ENCODE data around the gene CTNNA2. TPM values are rescaled to one million over a fixed set of nuclear protein-coding genes. Genes with fewer than 3 reads are reported as not detected.

The CTNNA2 gene
- polyA plus RNA-seq, 1 of the 3 experiments (the other 2 are of a cell fraction) = 0.30 TPM

GRCh38 chr2:80164375-80164774 is 651.5 kb downstream of the CTNNA2 start:
- POLR2A ChIA-PET = no interaction called here
- CTCF ChIA-PET = no interaction called here
- 40% methylated on average over 1 of the region's 1 CpG for WGBS (ENCODE audit: low lambda C conversion rate)
- no peaks in the 10 kb centered on the region; a peak in 1 of 4 replicates for H3K4me1 ChIP-seq (ENCODE audit: control insufficient read depth in 1 of 2, insufficient read depth in 2 of 2, low read depth in 1 of 2, low read length in 1 of 2)
- no peak overlapping the region for H3K4me2 ChIP-seq
- no peak overlapping the region for H3K27ac ChIP-seq (ENCODE audit: low read depth in 2 of 2, low read length in 1 of 2)
- H3K4me3 ChIP-seq (ENCODE audit: low read depth in 2 of 2, low read length in 1 of 2) = no peak overlapping the region
- no peak overlapping the region for H2AFZ ChIP-seq (ENCODE audit: low read depth)
- no peaks in the 10 kb centered on the region for H3F3A ChIP-seq (replicated peaks; ENCODE audit: insufficient read depth)
- H3K9ac ChIP-seq = no peak overlapping the region
- H3K9me2 ChIP-seq = no peaks in the 10 kb centered on the region
- H3K36me3 ChIP-seq (replicated peaks in 1 of 2; ENCODE audit: control insufficient read depth in 1 of 2, insufficient read depth in 2 of 2, low read length in 1 of 2) = peaks cover 0 to 3% of the 10 kb centered on the region in 2 experiments
- H3K27me3 ChIP-seq (ENCODE audit: insufficient read depth) = no peaks in the 10 kb centered on the region
- H3K9me3 ChIP-seq = no peaks in the 10 kb centered on the region
- H3K79me2 ChIP-seq (ENCODE audit: insufficient read depth) = no peaks in the 10 kb centered on the region
- TF ChIP-seq YY1 (IDR thresholded peaks at IDR 0.05; ENCODE audit: low read depth) = no peak
- no peak for TF ChIP-seq FOXJ3 (CRISPR knock-in tag; IDR thresholded peaks at IDR 0.05)
- no peak for TF ChIP-seq RXRA (IDR thresholded peaks at IDR 0.05; ENCODE audit: borderline replicate concordance, low read depth)
- TF ChIP-seq NRF1 (IDR thresholded peaks at IDR 0.05; ENCODE audit: low read depth, low read length) = no peak
- TF ChIP-seq CTCF (IDR thresholded peaks at IDR 0.05) = no peak
- no peak for TF ChIP-seq USF2 (IDR thresholded peaks at IDR 0.05; ENCODE audit: borderline replicate concordance, low read depth, low read length)
- no peak for TF ChIP-seq ELF1 (IDR thresholded peaks at IDR 0.05)
- no peak for TF ChIP-seq RFX5 (IDR thresholded peaks at IDR 0.05; ENCODE audit: low read length)
- no peak for DNase-seq
- no peaks in the 10 kb centered on the region for H4K20me1 ChIP-seq (ENCODE audit: insufficient read depth)

- no peaks in the 10 kb centered on the region for H4K20me1 ChIP-seq (ENCODE audit: insufficient read depth)
- no peak overlapping the region for H3K4me3 ChIP-seq (ENCODE audit: low read depth in 2 of 2, low read length in 1 of 2)
- no peaks in the 10 kb centered on the region for H3K9me3 ChIP-seq
- H3K4me2 ChIP-seq = no peak overlapping the region
- no peak overlapping the region for H3K9ac ChIP-seq
- TF ChIP-seq FOSL2 (IDR thresholded peaks at IDR 0.05; ENCODE audit: borderline replicate concordance, low read depth) (no peak), RXRA (IDR thresholded peaks at IDR 0.05; ENCODE audit: borderline replicate concordance, low read depth) (no peak), MEF2A (IDR thresholded peaks at IDR 0.05; ENCODE audit: borderline replicate concordance, low read depth) (no peak), TCF12 (IDR thresholded peaks at IDR 0.05) (no peak), FOXJ3 (CRISPR knock-in tag; IDR thresholded peaks at IDR 0.05) (no peak), IRF3 (IDR thresholded peaks at IDR 0.05; ENCODE audit: low read depth, low read length) (no peak), EZH2phosphoT487 (IDR thresholded peaks at IDR 0.05; ENCODE audit: borderline replicate concordance, low read depth) (no peak), FOXM1 (IDR thresholded peaks at IDR 0.05; ENCODE audit: low read depth) (no peak), REST (IDR thresholded peaks at IDR 0.05; ENCODE audit: low read depth, low read length) (no peak)
- H2AFZ ChIP-seq (ENCODE audit: low read depth) = no peak overlapping the region
- POLR2A ChIA-PET = no interaction called here
- H3K9me2 ChIP-seq = no peaks in the 10 kb centered on the region
- CTCF ChIA-PET = interaction anchor here (1.0 to 1.7 kb wide), 2 partner anchors 10 to 16 kb away, joined by 3 read pairs; no protein-coding TSS in a partner anchor
- WGBS (ENCODE audit: low lambda C conversion rate) = 29% methylated on average over 3 of the region's 3 CpGs
- no peak for DNase-seq
- no peaks in the 10 kb centered on the region for H3F3A ChIP-seq (replicated peaks; ENCODE audit: insufficient read depth)
- no peaks in the 10 kb centered on the region for H3K36me3 ChIP-seq (replicated peaks in 1 of 2; ENCODE audit: control insufficient read depth in 1 of 2, insufficient read depth in 2 of 2, low read length in 1 of 2)
- H3K4me1 ChIP-seq (ENCODE audit: control insufficient read depth in 1 of 2, insufficient read depth in 2 of 2, low read depth in 1 of 2, low read length in 1 of 2) = no peaks in the 10 kb centered on the region; a peak in 1 of 4 replicates
- H3K27ac ChIP-seq (ENCODE audit: low read depth in 2 of 2, low read length in 1 of 2) = no peak overlapping the region
- H3K79me2 ChIP-seq (ENCODE audit: insufficient read depth) = no peaks in the 10 kb centered on the region
- H3K27me3 ChIP-seq (ENCODE audit: insufficient read depth) = no peaks in the 10 kb centered on the region
Measured at GRCh38 chr2:80166483-80167171, 653.8 kb downstream of the CTNNA2 start.

Measured in SK-N-SH (cell line).